Mucosa of gallbladder (tissue), 1 donor: ENCODE measurements around the gene TOPAZ1. TPM values are rescaled to one million over a fixed set of nuclear protein-coding genes. Genes with fewer than 3 reads are reported as not detected.
"Not testable (repeated sequence)": the region's sequence is repeated elsewhere in the genome, so short reads cannot be mapped to it uniquely, and the experiment has no call there.

Experiments
- DNase-seq: peaks from one replicate; pipeline ENCODE4 v3.0.0-alpha.2; 2020; ENCODE audit warnings: low spot score
- total RNA-seq: library from RNA; stranded (reverse); gene quantifications from one replicate; pipeline ENCODE4 v1.2.1, GENCODE V29; 2021
- donor health status: DM: no; HTN: no; CAD: no.

Gene TOPAZ1
- total RNA-seq, 1 donor from 2014 or later = not detected

DNA sequence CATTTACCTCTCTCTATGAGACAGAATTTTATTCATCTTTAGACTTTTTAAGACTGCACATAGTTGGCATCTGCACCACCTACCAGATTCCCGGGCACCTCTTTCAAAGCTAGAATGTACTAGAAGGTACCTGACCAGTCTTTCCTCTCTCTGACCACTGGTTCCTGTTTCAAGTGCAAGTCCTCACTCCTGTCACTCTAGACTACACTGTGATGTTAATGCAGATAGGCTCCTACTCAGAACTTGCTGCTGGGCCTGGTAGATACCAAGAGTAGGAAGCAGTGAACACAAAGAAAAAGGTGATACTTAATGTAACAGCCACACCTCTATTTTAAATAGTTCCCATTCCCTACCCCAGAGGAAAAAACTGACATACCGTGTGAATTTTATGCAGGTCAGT, 88.8 kb downstream of the TOPAZ1 start:
- no peak for DNase-seq

DNA sequence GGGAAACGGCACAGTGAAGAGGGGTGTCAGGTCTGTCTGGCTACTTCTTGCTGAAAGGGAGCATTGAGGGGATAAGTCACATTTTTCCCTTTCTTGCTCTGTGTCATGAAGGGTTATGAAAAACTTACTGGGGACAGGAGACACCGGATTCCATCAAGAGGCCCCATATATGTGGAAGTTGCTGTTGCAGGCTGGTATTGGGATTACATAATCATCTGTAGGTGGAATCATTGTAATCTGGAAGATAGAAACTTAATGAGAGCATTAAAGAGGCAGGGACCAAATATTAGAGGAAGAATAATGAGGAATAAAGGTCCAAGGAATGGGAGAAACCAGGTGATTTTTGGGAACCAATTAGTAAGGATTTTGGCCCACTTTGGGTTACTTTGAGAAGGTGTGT, 92.6 kb downstream of the TOPAZ1 start:
- no peak for DNase-seq

GRCh38 chr3:44337248-44337785, 95.6 kb downstream of the TOPAZ1 start:
- DNase-seq = no peak

- peak; percentile 99 for DNase-seq
Measured at GRCh38 chr3:44338010-44338827, 96.5 kb downstream of the TOPAZ1 start, which contains the start of gene TCAIM. Gene TCAIM (plus strand): TSS chr3:44338766. CDS start chr3:44354783, 16,017 bp downstream.

- no peak for DNase-seq
Measured at GRCh38 chr3:44338828-44339127, 97.1 kb downstream of the TOPAZ1 start.

DNA sequence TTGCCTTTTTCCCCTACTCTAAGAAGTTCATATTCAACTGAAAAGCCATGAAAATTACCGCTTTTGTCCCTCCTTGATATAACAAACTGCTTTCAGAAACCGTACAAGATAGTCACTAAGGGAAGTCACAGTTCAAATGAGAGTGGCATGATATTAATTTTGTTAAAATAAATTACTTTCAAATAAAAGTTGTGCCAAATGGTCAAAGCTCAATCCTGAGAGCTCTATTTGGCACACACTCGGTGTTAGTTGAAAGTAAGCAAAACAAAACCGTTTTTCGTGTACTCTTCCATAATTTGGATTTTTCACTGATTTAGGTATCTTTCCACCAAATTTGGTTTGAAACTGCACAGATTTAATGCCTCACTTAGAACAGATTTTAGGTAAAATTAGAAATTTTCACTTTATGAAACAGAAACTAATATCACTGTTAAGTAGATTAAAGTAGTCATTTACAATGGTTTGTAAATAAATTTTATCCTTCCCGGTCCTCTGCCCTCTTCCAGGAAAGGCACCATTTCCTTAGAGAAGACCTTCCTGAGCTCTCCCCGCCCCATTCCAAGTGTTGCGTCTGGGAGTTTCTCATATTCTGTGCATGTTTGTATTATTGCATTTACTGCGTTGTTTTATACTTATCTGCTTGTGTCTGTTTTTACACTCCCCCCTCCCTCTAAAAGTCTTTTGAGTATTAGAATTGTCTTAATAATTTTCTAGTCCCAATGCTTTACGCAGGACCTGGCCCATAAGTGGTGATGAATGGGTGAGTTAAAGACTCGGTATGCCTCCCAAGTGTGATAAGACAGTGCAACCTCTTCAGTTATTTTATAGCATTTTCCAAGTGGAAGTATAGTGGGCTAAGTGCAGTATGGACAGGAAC, 97.7 kb downstream of the TOPAZ1 start:
- no peak for DNase-seq

- DNase-seq = no peak
Measured at GRCh38 chr3:44340058-44340395, 98.3 kb downstream of the TOPAZ1 start.

DNA sequence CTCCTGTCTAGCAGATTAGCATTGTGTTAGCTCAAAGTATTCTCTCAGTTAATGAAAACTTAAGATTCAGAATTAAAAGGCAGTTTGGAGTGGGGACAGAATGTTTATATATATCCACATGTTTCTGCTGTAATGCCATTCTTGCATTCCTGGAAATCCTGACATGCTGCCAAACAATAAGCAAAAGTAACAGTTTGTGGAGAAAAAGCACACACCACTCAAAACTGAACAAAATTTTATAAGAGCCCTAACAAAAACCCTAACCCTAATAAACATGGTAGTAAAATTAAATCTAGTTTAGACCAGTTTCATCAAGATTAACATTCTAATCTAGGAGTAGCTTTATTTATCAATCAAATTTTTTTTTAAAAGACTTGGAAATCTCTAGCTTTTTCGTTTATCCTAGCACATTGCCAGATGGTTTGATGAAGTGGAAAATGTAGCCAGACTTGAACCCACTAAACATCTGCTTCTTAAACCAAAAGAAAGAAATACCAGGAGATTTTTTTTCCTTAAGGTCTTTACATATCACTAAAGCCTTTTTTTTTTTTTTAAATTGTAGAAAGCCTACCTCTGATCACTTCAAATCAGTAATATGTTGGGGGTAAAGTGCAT, 100.6 kb downstream of the TOPAZ1 start:
- DNase-seq = no peak

DNA sequence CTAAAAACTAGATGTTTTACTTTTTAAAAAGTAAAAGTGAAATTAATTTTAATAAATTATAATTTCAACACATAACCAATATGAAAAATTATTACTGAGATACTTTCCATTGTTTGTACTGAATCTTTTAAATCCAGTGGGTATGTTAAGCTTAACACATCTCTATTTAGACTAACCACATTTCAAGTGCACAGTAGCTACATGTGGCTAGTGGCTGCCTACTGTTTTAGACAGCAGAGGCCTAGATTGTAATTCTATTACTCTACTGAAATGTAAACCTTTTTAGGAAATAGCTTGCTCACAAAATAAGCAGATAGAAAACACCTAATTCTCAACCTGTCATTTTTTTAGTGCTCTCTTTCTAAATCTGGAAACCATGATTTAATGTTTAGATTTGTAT, 101.7 kb downstream of the TOPAZ1 start:
- DNase-seq = no peak

- DNase-seq = not testable (repeated sequence)
Measured at GRCh38 chr3:44346590-44346989, 104.9 kb downstream of the TOPAZ1 start.

DNA sequence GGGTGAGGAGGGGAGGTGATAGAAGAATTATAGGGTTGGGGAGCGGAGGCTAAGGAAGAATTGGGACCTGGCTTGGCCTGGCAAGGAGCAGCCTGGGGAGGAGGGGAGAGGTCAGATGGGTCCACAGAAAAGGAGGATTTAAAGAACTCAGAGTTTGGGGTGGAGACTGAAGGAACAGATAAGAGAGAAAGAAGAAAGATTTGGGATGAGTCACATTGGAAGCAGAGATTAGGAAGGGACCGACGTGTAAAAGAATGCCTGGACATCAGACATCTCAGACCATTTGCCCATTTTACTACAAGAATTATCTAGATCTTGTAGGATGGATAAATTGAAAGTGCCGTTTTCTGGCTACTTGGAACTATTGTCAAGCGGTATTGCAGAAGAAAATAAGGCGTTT, 107.3 kb downstream of the TOPAZ1 start:
- DNase-seq = no peak

DNA sequence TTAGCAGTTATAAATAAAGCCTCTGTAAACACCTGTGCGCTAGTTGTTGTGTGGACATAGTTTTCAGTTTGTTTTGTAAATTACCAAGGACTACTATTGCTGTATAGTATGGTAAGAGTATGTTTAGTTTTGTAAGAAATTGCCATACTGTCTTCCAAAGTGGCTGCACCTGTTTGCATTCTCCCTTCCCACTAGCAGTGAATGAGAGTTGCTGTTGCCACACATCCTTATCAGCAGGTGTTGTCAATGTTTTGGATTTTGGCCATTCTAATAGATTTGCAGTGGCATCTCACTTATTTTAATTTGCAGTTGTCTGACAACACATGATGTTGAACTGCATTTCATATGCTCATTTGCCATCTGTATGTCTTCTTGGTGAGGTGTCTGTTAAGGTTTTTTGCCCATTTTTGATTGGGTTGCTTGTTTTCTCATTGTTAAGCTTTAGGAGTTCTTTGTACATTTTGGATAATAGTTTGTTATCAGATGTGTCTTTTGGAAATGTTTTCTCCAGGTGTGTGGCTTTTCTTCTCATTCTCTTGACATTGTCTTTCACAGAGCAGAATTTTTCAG, 111.8 kb downstream of the TOPAZ1 start:
- no peak for DNase-seq

GRCh38 chr3:44355362-44356033, 113.8 kb downstream of the TOPAZ1 start:
- DNase-seq = no peak

DNA sequence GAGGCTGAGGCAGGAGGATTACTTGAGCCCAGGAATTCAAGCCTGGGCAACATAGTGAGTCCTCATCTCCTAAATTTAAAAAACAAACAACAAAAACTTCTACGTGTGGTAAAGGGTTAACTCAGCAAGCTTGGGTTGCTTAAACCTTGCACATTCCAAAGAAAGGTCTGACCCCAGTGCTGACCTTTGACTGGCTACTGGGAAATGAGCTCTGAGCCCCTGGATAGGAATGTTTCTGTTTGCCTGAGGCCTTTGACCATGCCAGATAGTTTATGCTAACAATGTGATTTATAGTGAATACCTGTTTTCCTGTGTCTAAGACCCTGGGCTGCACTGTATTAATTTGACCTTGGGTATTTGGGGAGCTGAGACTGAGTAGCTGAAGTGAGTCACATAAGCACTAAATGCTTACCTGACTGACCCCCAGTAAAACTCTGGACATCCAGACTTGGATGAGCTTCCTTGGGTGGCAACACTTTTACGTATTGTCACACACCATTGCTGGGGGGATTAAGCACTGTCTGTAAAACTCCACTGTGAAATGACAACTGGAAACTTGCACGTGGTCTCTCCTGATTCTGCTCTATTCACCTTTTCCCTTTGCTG, 117.6 kb downstream of the TOPAZ1 start:
- DNase-seq = no peak

- peak; percentile 50 for DNase-seq
Measured at GRCh38 chr3:44363591-44363990, 121.9 kb downstream of the TOPAZ1 start.

- DNase-seq = no peak
Measured at GRCh38 chr3:44365952-44366351, 124.3 kb downstream of the TOPAZ1 start.

GRCh38 chr3:44375450-44375849, 133.8 kb downstream of the TOPAZ1 start:
- DNase-seq = no peak
